GM19455 (cell line): ENCODE results near the gene SLC17A8.
"Not testable (repeated sequence)": the region's sequence is repeated elsewhere in the genome, so short reads cannot be mapped to it uniquely, and the experiment has no call there.

ENCODE experiments used
- ATAC-seq: cut with Tn5 transposase; IDR thresholded peaks from one replicate; pipeline ENCODE4 v1.9.1; 2021; ENCODE audit not compliant: unreplicated experiment

The SLC17A8 gene

DNA sequence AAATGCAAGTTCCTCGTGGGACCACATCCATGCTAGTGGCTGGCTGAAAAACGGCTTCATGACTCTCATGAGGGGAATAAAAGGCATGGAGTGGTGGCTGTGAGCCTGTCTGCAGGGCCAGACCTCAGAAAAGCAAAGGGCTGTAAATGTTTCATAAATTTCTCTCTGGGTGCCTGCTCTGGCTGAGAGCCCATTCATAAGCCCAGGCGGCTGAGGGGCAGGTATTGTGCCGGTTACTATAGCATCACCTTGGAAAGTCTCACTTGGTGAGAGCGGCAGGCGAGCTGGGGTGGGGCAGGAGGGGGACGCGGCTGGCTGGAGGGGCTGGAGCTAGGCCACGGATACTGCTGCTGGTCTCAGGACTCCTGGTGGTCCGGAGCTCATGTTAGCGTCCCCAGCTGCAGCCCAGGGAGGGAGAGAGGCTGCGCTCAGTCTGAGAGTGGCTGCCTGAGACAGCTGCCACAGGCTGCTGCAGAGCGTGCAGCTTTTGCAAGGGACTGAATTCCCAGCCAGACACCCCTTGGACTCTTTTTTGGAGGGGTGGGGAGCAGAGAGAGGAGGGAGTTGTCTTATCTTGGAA is at the start of gene SLC17A8:
TSS of gene SLC17A8 (plus strand) at position 431 of the 580 bp plus-strand sequence. CDS start 318 bp downstream, outside the sequence.
- no peak for ATAC-seq

DNA sequence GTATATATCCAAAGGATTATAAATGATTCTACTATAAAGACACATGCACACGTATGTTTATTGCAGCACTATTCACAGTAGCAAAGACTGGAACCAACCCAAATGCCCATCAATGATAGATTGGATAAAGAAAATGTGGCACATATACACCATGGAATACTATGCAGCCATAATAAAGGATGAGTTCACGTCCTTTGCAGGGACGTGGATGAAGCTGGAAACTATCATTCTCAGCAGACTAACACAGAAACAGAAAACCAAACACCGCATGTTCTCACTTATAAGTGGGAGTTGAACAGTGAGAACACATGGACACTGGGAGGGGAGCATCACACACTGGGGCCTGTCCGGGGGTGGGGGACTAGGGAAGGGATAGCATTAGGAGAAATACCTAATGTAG is 48.7 kb upstream of the SLC17A8 start:
- not testable (repeated sequence) for ATAC-seq

DNA sequence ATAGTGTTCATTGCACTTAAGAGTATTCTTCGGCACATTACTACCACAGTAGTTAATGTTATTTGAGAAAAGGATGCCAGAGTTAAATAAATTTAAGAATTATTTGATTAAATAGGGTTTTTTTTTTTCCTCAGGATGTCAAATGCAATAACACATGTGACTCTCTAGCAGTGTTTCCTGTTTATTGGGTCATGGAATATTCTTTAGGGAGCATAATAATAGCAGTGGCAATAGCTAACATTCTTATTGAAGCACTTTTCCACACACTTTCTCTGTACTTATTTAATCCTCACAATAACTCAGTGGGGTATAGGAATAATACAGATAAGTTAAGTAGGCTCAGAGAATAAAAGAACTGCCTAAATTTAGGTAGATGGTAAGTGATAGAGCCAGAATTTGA is 45.6 kb upstream of the SLC17A8 start:
- no peak for ATAC-seq

DNA sequence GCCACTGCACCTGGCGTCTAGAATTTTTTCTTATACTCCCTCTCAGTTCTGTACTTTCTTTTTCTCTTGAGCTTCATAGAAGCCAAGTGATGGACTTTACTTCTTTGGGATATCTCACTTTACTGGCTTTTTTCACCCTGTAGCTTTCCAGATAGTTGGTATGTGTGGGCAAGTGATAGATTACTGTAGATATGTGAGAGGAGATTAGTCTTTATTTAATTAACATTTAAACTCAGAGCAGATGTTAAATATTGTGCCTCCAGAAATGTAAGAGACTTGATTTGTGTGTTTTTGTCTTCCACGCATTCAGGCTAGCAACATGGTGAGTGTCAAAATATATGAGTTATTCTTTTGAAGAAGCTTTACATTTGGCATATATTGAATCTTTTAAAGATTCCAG is 39.5 kb upstream of the SLC17A8 start:
- ATAC-seq, result no peak

DNA sequence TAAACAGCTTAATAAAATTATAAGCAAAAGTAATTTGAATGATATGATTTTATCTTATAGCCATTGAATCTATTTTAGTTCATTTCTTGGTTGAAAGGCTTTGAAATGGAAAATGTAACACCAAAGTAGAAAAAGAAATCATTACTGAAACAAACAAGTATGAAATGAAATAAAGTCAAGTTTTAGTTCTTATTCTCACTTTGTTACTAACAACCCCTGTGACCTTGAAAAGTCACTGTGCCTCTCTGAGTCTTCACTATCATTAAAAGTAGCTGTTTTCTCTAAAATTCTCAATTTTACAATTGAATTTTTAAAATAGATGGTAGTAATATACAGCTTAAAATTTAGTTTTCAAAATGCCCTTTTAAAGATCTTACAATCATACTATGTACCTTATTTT is 32.4 kb upstream of the SLC17A8 start:
- ATAC-seq, result no peak

DNA sequence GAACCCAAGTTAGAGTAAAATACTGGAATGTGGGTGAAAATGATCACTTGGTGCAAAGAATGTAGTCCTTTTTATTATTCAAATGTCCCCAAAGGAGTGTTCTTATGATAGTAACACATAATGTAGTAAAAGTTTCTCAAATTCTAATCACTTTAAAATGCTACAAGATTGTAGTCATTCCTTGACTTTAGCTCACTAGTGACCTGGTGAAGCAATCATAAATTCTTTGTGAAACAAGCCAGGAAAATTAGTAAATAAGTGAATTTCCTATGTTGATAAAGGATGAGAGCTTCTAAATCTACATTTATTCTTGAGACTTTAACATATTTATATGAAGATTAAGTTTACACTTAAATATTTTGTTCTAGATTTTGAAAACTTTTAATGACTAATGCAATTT is 30.7 kb upstream of the SLC17A8 start:
- no peak for ATAC-seq

DNA sequence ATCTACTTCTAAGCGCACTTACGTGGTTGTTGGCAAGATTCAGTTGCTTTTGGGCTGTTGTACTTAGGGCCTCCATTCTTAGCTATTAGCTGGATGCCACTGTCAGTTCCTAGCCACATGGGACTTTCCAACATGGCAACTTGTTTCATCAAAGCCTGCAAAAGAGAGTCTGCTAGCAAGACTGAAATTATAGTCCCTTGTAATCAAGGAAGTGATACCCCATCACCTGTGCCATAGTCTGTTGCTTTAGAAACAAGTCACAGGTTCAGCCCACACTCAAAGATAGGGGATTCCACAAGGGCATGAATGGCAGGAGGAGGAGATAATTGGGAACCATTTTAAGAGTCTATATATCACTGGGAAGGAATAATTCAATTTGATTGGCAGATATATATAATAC is 27.1 kb upstream of the SLC17A8 start:
- ATAC-seq, result peak; percentile 85

DNA sequence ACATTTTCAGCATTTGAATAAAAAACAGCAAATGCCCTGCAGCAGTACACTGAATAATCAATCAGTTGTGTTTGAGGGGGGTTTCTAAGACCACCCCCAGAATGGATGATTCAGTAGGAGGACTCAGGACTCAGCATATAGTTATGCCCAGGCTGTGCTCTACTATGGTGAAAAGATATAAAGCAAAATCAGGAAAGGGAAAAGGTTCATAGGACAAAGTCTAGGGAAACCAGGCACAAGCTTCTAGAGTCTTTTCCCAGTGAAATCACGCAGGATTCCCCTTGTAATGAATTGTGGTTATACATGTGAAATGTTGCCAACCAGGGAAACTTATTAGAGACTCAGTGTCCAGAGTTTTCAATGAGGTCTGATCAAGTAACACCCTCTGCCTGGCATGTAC is 25.0 kb upstream of the SLC17A8 start:
- no peak for ATAC-seq

DNA sequence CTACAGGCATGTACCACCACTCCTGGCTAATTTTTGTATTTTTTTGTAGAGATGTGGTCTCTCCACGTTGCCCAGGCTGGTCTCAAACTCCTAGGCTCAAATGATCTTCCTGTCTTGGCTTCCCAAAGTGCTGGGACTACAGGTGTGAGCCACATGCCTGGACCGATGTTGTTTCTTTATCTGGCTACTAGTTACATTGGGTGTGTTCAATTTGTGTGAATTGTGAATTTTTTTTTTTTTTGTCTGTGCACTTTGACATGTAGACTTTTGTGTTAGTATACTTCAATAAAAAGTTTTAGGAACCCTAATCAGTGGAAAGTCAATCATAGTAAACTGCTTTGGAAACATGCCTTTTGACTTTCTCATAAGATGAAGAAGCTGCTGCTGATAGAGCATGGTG is 24.0 kb upstream of the SLC17A8 start:
- no peak for ATAC-seq

DNA sequence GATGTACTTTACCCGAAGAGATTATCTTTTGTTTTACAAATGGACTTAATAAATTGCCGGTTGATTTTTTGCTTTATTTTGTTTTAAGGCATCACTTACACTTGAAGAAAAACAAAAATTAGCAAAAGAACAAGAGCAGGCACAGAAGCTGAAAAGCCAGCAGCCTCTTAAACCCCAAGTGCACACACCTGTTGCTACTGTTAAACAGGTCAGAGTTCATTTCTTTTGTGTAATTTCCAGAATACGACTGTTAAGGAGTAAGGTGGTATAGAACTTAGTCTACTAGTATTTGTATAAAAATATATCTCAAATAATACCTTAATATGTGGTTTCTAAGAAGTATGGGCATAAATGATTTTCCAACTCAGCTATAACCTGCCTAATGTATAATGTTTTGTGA is 19.6 kb upstream of the SLC17A8 start:
- ATAC-seq, result no peak

DNA sequence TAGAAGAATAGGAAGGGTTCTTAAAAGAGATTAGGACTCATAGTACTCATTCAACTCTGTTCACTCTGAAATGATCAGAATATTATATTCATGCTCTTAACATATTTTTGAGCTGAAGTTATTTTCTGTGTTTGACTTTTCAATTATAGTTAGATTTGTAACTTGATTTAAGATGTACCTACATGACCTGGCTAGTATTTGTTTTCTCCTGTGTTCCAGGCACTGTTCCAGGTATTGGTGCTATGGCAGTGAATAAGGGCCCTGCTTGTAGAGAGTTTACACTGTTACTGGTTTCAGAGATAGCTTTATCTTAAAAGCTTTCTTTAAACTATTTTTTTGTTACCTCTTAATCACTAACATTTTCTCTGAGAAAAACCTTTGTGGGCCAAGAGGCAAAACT is 19.1 kb upstream of the SLC17A8 start:
- no peak for ATAC-seq

DNA sequence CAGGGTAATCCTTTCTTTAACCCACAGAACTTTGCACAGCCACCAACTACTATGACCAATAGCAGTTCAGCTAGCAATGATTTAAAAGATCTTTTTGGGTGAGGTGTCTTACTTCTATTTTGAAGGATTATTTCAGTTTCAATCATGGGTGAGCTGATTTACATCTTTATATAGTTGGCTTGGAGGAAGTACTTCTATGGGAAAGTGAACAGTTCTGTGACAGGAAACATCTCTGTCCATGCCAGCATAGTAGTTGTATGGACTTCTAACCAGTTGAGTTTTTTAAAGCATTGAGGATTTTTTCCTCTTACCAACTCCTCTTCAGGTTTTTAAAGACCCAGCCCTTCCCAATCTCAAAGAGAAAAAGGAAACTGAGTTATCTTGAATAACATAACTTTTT is 17.8 kb upstream of the SLC17A8 start:
- ATAC-seq, result no peak

DNA sequence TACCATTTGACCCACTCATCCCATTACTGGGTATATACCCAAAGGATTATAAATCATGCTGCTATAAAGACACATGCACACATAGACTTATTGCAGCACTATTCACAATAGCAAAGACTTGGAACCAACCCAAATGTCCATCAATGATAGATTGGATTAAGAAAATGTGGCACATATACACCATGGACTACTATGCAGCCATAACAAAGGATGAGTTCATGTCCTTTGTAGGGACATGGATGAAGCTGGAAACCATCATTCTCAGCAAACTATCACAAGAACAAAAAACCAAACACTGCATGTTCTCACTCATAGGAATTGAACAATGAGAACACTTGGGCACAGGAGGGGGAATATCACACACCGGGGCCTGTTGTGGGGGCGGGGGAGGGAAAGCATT is 14.0 kb upstream of the SLC17A8 start:
- ATAC-seq, result not testable (repeated sequence)

DNA sequence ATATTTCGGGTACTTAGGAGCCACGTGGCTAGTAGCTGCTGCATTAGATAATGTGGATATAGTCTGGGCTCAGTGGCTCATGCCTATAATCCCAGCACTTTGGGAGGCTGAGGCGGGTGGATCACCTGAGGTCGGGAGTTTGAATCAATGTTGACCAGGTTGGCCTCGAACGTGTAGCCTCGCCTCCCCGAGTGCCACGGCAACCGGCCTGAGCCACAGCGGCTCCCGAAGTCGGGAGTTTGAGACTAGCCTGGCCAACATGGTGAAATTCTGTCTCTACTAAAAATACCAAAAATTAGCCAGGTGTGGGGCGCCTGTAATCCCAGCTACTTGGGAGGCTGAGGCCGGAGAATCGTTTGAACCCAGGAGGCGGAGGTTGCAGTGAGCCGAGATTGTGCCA is 12.5 kb upstream of the SLC17A8 start:
- ATAC-seq, result not testable (repeated sequence)

DNA sequence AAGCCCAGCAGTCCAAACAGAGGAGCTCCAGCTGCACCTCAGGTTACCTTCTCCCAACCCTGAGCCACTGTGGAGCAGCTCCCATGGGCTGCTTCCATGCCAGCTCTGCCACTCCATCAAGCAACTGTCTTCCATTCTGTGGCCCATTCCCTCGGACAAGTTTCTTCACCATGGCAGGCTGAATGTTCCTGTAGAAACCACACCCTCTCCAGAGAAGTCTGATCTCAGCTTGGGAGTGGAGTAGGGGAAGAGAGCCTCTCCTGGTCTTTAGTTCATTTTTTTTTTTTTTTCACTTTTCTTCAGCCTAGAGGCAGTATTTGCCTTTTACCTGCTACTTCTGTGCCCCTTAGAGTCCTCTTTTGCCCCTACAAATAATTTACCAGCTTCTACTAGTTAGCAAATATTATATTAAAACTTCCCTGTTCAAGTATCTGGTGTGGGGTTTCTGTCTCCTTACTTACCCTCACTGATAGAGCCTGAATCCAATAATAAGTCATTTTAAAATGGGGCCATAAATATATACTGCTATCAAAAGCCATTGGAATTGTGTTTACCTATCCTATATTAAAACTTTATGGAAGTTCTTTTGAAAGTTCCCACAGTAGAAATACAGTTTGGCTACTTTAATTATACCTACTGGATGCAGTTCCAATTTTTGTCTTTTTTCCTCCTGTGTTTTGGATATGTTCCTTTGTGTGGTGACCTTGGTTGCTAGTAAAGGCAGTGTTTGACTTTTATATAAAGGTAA is 11.7 kb upstream of the SLC17A8 start:
- ATAC-seq, result no peak

DNA sequence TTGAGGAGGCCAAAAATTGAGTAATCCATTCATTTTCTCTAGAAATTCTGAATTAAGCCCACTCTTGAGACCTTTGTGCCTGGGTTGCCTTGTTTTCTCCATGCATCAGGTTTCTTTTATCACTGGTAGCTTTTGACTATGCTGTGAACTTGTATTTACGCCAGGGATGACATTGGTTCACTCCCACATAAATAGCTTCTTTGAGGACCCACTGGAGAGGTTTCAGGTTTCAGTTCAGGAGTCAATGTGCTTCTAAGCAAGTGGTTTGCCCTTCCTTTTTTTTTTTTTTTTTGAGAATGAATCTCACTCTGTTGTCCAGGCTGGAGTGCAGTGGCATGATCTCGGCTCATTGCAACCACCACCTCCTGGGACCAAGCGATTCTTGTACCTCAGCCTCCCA is 10.2 kb upstream of the SLC17A8 start:
- ATAC-seq, result no peak

DNA sequence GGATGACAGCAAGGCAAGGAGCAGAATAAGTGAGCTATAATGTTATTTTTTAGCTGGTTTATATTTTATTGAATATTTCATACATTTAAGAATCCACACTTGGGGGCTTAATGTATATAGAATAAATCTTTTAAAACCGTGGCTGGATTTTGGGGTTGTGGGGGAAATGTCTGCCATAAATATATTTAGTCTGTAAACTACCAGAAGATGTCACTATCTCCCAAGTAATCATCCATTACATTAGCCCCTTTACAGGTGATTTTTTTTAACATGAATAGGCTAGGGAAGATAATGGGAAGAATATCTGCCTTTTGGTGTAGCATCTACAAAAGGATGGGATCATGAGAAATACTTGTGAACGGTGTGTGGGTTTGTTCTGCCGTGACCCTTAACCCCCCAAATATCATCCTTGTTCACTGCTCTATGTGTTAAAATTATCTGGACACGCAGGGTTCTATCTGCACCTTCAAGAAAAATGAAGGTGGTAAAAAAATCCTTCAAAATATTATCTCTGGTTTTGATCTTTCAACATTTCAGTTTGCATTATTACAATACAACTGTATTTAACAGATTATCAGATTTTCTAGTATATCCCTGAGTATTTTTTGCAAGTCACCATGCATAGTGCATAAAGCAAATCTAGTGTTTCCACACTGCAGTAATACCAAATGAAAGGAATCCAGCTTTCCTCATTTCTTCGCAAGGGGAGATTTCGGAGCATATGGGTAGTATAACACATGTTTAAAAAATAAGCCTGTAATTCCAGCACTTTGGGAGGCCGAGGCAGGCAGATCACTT is 8.0 kb upstream of the SLC17A8 start:
- ATAC-seq, result no peak

DNA sequence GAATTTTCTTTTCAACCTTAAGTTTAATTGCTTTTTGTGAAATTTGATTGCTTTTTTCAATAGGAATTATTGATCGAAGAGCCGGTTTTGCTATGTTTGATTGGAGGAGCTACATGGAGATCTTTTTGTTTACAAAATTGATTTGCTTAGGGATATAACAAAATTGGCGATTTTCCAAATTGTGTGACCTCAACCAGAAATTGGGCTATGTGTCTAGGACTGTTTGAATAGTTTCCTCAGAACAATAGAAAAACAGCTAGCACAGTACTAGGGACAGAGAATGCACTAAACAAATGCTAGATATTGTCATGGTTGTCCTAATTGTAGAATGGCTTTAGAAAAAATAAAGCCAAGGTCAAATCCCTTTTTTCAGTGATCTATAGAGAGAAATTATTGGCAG is 2.4 kb downstream of the SLC17A8 start:
- ATAC-seq, result no peak

DNA sequence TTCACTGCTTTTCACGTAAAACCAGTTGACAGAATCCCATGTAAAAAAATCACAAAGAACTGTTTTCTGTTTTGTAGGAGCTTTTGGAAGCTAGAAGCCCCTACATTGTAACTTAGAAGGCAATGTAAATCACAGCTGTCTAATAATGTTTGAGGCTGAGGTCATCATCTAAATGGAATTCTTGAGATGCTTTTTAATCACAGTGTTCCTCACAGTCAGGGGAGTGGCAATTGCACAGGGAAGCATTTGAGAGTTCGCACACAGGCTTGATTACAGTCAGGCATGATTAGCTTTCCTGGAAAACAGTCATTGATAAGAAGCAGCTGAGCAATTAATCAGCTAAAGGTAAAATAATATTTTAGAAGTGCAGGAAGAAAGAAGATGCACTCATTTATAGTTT is 2.9 kb downstream of the SLC17A8 start:
- no peak for ATAC-seq

DNA sequence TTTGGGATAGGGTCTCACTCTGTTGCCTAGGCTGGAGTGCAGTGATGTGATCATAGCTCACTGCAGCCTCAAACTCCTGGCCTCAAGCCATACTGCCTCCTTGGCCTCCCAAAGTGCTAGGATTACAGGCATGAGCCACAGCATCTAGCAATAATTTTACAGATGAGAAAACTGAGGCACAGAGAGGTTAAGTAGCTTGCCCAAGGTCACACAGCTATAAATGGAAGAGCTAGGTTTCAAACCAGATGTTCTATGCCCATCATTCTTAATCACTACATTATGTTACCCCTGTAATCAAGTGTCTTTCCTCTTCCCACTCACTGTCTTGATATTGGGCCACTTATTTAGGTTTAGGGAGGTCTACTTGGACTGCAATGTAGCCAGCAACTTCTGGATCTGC is 3.6 kb downstream of the SLC17A8 start:
- ATAC-seq, result no peak

DNA sequence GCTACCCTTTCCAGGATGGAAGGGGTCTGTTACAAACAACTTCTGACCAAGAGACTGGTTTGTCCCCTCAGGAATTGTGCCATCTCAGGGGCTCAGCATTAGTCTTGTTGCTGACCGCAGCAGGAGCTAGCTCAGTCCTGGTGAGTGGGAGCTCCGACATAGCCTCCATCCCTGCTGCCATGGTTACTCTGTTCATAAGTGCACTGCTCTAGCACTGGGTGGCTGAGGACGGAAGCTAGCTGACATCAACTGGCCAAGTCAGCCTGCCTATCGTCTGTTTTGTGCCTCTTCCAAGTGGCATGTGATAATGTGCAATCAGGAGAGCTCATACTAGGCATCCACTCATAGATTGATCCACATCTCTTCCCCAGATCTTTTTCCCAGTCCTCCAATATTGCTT is 7.5 kb downstream of the SLC17A8 start:
- ATAC-seq, result no peak

DNA sequence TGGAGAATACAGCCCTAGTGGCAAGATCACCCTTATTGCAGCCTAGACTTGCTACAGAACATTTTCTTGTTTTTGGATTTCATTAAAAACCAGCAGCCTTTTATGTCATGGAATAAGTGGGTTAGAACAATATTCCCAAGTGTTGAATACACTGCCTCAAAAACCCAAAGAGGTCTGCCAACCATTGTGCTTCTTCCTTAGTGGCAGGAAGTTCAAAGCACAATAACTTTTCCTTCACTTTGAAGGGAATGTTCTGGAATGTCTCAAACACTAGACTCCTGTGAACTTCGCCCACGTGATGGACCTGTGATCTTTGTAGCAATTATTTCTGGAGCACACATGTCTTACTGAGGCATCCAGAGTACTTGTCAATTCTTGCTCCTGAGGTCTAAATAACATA is 8.5 kb downstream of the SLC17A8 start:
- ATAC-seq, result no peak
